ENCODE results near the gene PCDH10. TPM values are rescaled to one million over a fixed set of nuclear protein-coding genes. Genes with fewer than 3 reads are reported as not detected.

The PCDH10 gene
- total RNA-seq, 1 experiment from 2014 or later: not detected

- Mint-ChIP-seq H3K4me3 (ENCODE audit: unreplicated experiment) (no peak overlapping the region), H3K27ac (ENCODE audit: low read depth, unreplicated experiment) (no peak overlapping the region), H3K27me3 (ENCODE audit: insufficient read depth, unreplicated experiment) (peaks cover 22% of the 10 kb centered on the region), H3K36me3 (ENCODE audit: insufficient read depth, unreplicated experiment) (no peaks in the 10 kb centered on the region), H3K9me3 (ENCODE audit: unreplicated experiment) (no peaks in the 10 kb centered on the region), H3K4me1 (ENCODE audit: insufficient read depth, unreplicated experiment) (peaks cover 5% of the 10 kb centered on the region)
- DNase-seq (ENCODE audit: unreplicated experiment): no peak
- BruUV-seq (replicated peaks): no TSS peak
- intact Hi-C loops (cut with micrococcal nuclease): no loop called here
- no peak for TF ChIP-seq CTCF (IDR thresholded peaks at IDR 0.05; ENCODE audit: unreplicated experiment)
- ChIA-PET POLR2A (no interaction called here), CTCF (interaction anchor here (2.9 kb wide), 1 partner anchor 11 kb away, joined by 17 read pairs; no protein-coding TSS in a partner anchor)
Measured at GRCh38 chr4:133157460-133158160, 8.5 kb downstream of the PCDH10 start.

GRCh38 chr4:133160853-133161252 is 11.8 kb downstream of the PCDH10 start:
- Mint-ChIP-seq H3K27me3 (ENCODE audit: insufficient read depth, unreplicated experiment) (peaks cover 8% of the 10 kb centered on the region), H3K36me3 (ENCODE audit: insufficient read depth, unreplicated experiment) (no peaks in the 10 kb centered on the region), H3K4me1 (ENCODE audit: insufficient read depth, unreplicated experiment) (peaks cover 5% of the 10 kb centered on the region), H3K27ac (ENCODE audit: low read depth, unreplicated experiment) (no peak overlapping the region), H3K4me3 (ENCODE audit: unreplicated experiment) (no peak overlapping the region), H3K9me3 (ENCODE audit: unreplicated experiment) (no peaks in the 10 kb centered on the region)
- intact Hi-C loops (cut with micrococcal nuclease): no loop called here
- no TSS peak for BruUV-seq (replicated peaks)
- no peak for DNase-seq (ENCODE audit: unreplicated experiment)
- ChIA-PET POLR2A (no interaction called here), CTCF (no interaction called here)
- no peak for TF ChIP-seq CTCF (IDR thresholded peaks at IDR 0.05; ENCODE audit: unreplicated experiment)

- no peak overlapping the region for H3K27ac Mint-ChIP-seq (ENCODE audit: low read depth, unreplicated experiment)
- no peak for TF ChIP-seq CTCF (IDR thresholded peaks at IDR 0.05; ENCODE audit: unreplicated experiment)
- intact Hi-C loops (cut with micrococcal nuclease): no loop called here
- peaks cover 5% of the 10 kb centered on the region for H3K4me1 Mint-ChIP-seq (ENCODE audit: insufficient read depth, unreplicated experiment)
- BruUV-seq (replicated peaks): no TSS peak
- ChIA-PET CTCF (interaction anchor here (0.6 to 2.6 kb wide), 2 partner anchors 8 to 1173 kb away, joined by 3 to 12 read pairs; no protein-coding TSS in a partner anchor), POLR2A (no interaction called here)
- H3K9me3 Mint-ChIP-seq (ENCODE audit: unreplicated experiment): no peaks in the 10 kb centered on the region
- DNase-seq (ENCODE audit: unreplicated experiment): no peak
- peaks cover 8% of the 10 kb centered on the region for H3K27me3 Mint-ChIP-seq (ENCODE audit: insufficient read depth, unreplicated experiment)
- no peak overlapping the region for H3K4me3 Mint-ChIP-seq (ENCODE audit: unreplicated experiment)
- H3K36me3 Mint-ChIP-seq (ENCODE audit: insufficient read depth, unreplicated experiment): no peaks in the 10 kb centered on the region
Measured at GRCh38 chr4:133161570-133162295, 12.6 kb downstream of the PCDH10 start.

- ChIA-PET CTCF (interaction anchor here (0.5 to 2.6 kb wide), 2 partner anchors 9 to 136 kb away, joined by 5 to 12 read pairs; no protein-coding TSS in a partner anchor), POLR2A (no interaction called here)
- H3K27me3 Mint-ChIP-seq (ENCODE audit: insufficient read depth, unreplicated experiment): peaks cover 8% of the 10 kb centered on the region
- no peak overlapping the region for H3K4me3 Mint-ChIP-seq (ENCODE audit: unreplicated experiment)
- TF ChIP-seq CTCF (IDR thresholded peaks at IDR 0.05; ENCODE audit: unreplicated experiment): no peak
- H3K4me1 Mint-ChIP-seq (ENCODE audit: insufficient read depth, unreplicated experiment): peaks cover under 1% of the 10 kb centered on the region
- DNase-seq (ENCODE audit: unreplicated experiment): no peak
- no peaks in the 10 kb centered on the region for H3K36me3 Mint-ChIP-seq (ENCODE audit: insufficient read depth, unreplicated experiment)
- no peak overlapping the region for H3K27ac Mint-ChIP-seq (ENCODE audit: low read depth, unreplicated experiment)
- BruUV-seq (replicated peaks): no TSS peak
- intact Hi-C loops (cut with micrococcal nuclease): no loop called here
- H3K9me3 Mint-ChIP-seq (ENCODE audit: unreplicated experiment): no peaks in the 10 kb centered on the region
Measured at GRCh38 chr4:133162941-133163340, 13.8 kb downstream of the PCDH10 start.

Measured in MCF 10A (cell line).